H9 (cell line): Measurements from ENCODE around the gene RAB1B. TPM values are rescaled to one million over a fixed set of nuclear protein-coding genes. Genes with fewer than 3 reads are reported as not detected.

Experiments
- DNase-seq: peaks from one replicate; pipeline ENCODE4 v3.0.0-alpha.2; 2017
- H2AFZ ChIP-seq: one replicate; pipeline ENCODE4 v1.6.1; 2013; ENCODE audit warnings: mild to moderate bottlenecking, low read length, control low read depth, moderate library complexity
- H2AK5ac ChIP-seq: 2 replicates; pipeline ENCODE4 v1.6.1; 2013; ENCODE audit warnings: low read length, control low read depth, mixed read lengths; ENCODE audit not compliant: insufficient read length
- H2BK120ac ChIP-seq: one replicate; pipeline ENCODE4 v1.6.1; 2013; ENCODE audit warnings: low read depth, mild to moderate bottlenecking, low read length, control low read depth, inconsistent platforms; ENCODE audit not compliant: poor library complexity, severe bottlenecking
- H2BK12ac ChIP-seq: 2 replicates; pipeline ENCODE4 v1.6.1; 2013; ENCODE audit warnings: low read length, control low read depth, mixed read lengths, low read depth; ENCODE audit not compliant: insufficient read length
- H2BK15ac ChIP-seq: 2 replicates; pipeline ENCODE4 v1.6.1; 2013; ENCODE audit warnings: low read depth, low read length, control low read depth
- H2BK20ac ChIP-seq: one replicate; pipeline ENCODE4 v1.6.1; 2013; ENCODE audit warnings: low read depth, mild to moderate bottlenecking, low read length, control low read depth, inconsistent platforms; ENCODE audit not compliant: poor library complexity, severe bottlenecking
- H2BK5ac ChIP-seq: 2 replicates; pipeline ENCODE4 v1.6.1; 2013; ENCODE audit warnings: low read length, control low read depth, mixed read lengths; ENCODE audit not compliant: insufficient read length
- H3K14ac ChIP-seq: 2 replicates; pipeline ENCODE4 v1.6.1; 2013; ENCODE audit warnings: low read length, control low read depth; ENCODE audit not compliant: insufficient read depth
- H3K18ac ChIP-seq: 2 replicates; pipeline ENCODE4 v1.6.1; 2013; ENCODE audit warnings: low read depth, mild to moderate bottlenecking, mixed read lengths, low read length, control low read depth; ENCODE audit not compliant: insufficient read length
- H3K23ac ChIP-seq: 2 replicates; pipeline ENCODE4 v1.6.1; 2013; ENCODE audit warnings: low read length, control low read depth, mixed read lengths, low read depth; ENCODE audit not compliant: insufficient read length
- H3K23me2 ChIP-seq: 2 replicates; pipeline ENCODE4 v1.6.1; 2013; ENCODE audit warnings: low read depth, mild to moderate bottlenecking, mixed read lengths, low read length, control low read depth; ENCODE audit not compliant: insufficient read length, poor library complexity, severe bottlenecking
- H3K27ac ChIP-seq: 2 replicates; pipeline ENCODE4 v1.5.1; 2013; ENCODE audit warnings: low read length, control low read depth, mixed read lengths, low read depth; ENCODE audit not compliant: insufficient read length
- H3K27me3 ChIP-seq: 2 replicates; pipeline ENCODE4 v1.6.1; 2013; ENCODE audit warnings: low read length, control low read depth, inconsistent platforms; ENCODE audit not compliant: insufficient read depth
- H3K4ac ChIP-seq: 2 replicates; pipeline ENCODE4 v1.6.1; 2013; ENCODE audit warnings: low read depth, mild to moderate bottlenecking, control low read depth, inconsistent platforms, low read length, moderate library complexity
- H3K4me1 ChIP-seq: 2 replicates; pipeline ENCODE4 v1.6.1; 2013; ENCODE audit warnings: low read length, control low read depth, inconsistent platforms; ENCODE audit not compliant: insufficient read depth
- H3K4me2 ChIP-seq: 2 replicates; pipeline ENCODE4 v1.6.1; 2013; ENCODE audit warnings: low read length, control low read depth, mixed read lengths; ENCODE audit not compliant: insufficient read length, insufficient read depth
- H3K56ac ChIP-seq: 2 replicates; pipeline ENCODE4 v1.6.1; 2013; ENCODE audit warnings: low read depth, mild to moderate bottlenecking, mixed read lengths, low read length, control low read depth; ENCODE audit not compliant: insufficient read length
- H3K79me1 ChIP-seq: 2 replicates; pipeline ENCODE4 v1.6.1; 2013; ENCODE audit warnings: low read depth, mild to moderate bottlenecking, moderate library complexity, low read length, control low read depth, inconsistent platforms; ENCODE audit not compliant: insufficient read depth, poor library complexity, severe bottlenecking
- H3K79me2 ChIP-seq: 2 replicates; pipeline ENCODE4 v1.6.1; 2013; ENCODE audit warnings: low read length, control low read depth, inconsistent platforms; ENCODE audit not compliant: insufficient read depth
- H3K9ac ChIP-seq: 2 replicates; pipeline ENCODE4 v1.6.1; 2013; ENCODE audit warnings: low read length, control low read depth, mixed read lengths; ENCODE audit not compliant: insufficient read length; ENCODE audit errors: extremely low read depth
- H3K9me3 ChIP-seq: one replicate; pipeline ENCODE4 v1.6.1; 2013; ENCODE audit warnings: low read depth, low read length, inconsistent platforms; ENCODE audit not compliant: control insufficient read depth
- H3T11ph ChIP-seq: one replicate; pipeline ENCODE4 v1.6.1; 2013; ENCODE audit warnings: mild to moderate bottlenecking, low read length, control low read depth, inconsistent platforms
- H4K20me1 ChIP-seq: one replicate; pipeline ENCODE4 v1.6.1; 2013; ENCODE audit not compliant: control insufficient read depth, insufficient read length, insufficient read depth
- H4K5ac ChIP-seq: 2 replicates; pipeline ENCODE4 v1.6.1; 2013; ENCODE audit warnings: low read depth, mild to moderate bottlenecking, mixed read lengths, low read length, control low read depth; ENCODE audit not compliant: insufficient read length
- H4K8ac ChIP-seq: replicated peaks from 2 replicates; pipeline ENCODE4 v1.6.1; 2013; ENCODE audit warnings: low read length, control low read depth, mixed read lengths, low read depth; ENCODE audit not compliant: insufficient read length
- H4K91ac ChIP-seq: 2 replicates; pipeline ENCODE4 v1.6.1; 2013; ENCODE audit warnings: low read depth, mild to moderate bottlenecking, moderate library complexity, mixed read lengths, low read length, control low read depth; ENCODE audit not compliant: insufficient read length
- H3K27ac Mint-ChIP-seq, 3 experiments: 2 replicates in 2 of 3; 3 replicates in 1 of 3; pipeline ENCODE4 v1.8.0; 2020 to 2021; ENCODE audit warnings: mixed read lengths in 3 of 3, mild to moderate bottlenecking in 1 of 3, moderate library complexity in 1 of 3
- H3K27me3 Mint-ChIP-seq: 2 replicates; pipeline ENCODE4 v1.8.0; 2021; ENCODE audit warnings: low read depth, mild to moderate bottlenecking, moderate library complexity, mixed read lengths
- H3K36me3 Mint-ChIP-seq, 3 experiments: 2 replicates in 2 of 3; 3 replicates in 1 of 3; pipeline ENCODE4 v1.8.0; 2020 to 2021; ENCODE audit warnings: low read depth in 3 of 3, mixed read lengths in 3 of 3; ENCODE audit not compliant: insufficient read depth in 1 of 3
- H3K4me1 Mint-ChIP-seq, 2 experiments: 2 replicates each; pipeline ENCODE4 v1.8.0; 2020; ENCODE audit warnings: mixed read lengths in 2 of 2
- H3K4me3 Mint-ChIP-seq, 2 experiments: 2 replicates in 1 of 2; 3 replicates in 1 of 2; pipeline ENCODE4 v1.8.0; 2020 to 2021; ENCODE audit warnings: mild to moderate bottlenecking in 2 of 2, mixed read lengths in 2 of 2, moderate library complexity in 1 of 2
- H3K9me3 Mint-ChIP-seq, 2 experiments: 2 replicates in 1 of 2; 3 replicates in 1 of 2; pipeline ENCODE4 v1.8.0; 2020; ENCODE audit warnings: mild to moderate bottlenecking in 2 of 2, mixed read lengths in 2 of 2, moderate library complexity in 1 of 2
- WGBS: extraction: QIAGEN DNeasy Blood & Tissue Kit; methylation state at CpG from one replicate; pipeline ENCODE4 v1.1.7; 2013; ENCODE audit warnings: missing lambda C conversion rate, low lambda C conversion rate, mixed read lengths; ENCODE audit not compliant: insufficient read length; ENCODE audit errors: extremely low coverage; 5-methylcytosine and 5-hydroxymethylcytosine counted together
- total RNA-seq: library from RNA; stranded (reverse); gene quantifications from 2 replicates; pipeline ENCODE4 v1.2.1, GENCODE V29; 2021
- TF ChIP-seq, protein P1 (sequence below): fragments of 200-600 bp; sonication (generic); conservative IDR thresholded peaks from 3 replicates; pipeline ENCODE4 v1.8.0; 2021; ENCODE audit warnings: antibody characterized with exemption, mild to moderate bottlenecking

RAB1B gene
- total RNA-seq, 1 experiment from 2014 or later, result 118 TPM

DNA sequence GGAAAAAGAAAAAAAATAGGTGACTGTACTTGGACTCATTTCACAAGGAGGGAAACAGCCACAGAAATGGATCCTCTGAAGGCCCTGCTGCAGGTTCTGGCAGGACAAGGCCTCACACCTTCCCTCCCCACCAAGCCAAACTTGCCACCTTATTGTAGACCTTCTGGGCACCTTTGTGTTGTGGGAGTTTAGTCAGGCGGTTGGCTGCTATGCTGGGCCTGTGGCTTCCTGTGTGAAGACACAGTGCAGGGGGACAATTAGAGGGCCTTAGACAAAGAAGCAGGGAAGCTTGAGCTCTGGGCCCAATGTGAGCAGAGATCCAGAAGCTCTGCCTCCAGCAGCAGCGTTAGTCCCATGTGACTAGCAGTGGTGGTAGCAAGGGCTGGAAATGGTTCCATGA is 4.2 kb downstream of the RAB1B start:
- no peak overlapping the region for H3K4me3 Mint-ChIP-seq

More for the DNA sequence above, 4.2 kb downstream of the RAB1B start:
- Histone ChIP-seq H3K4ac (no peak overlapping the region), H2BK120ac (no peak overlapping the region), H3K23me2 (peaks cover 10% of the 10 kb centered on the region), H3K18ac (no peak overlapping the region), H3K27ac (no peak overlapping the region), H3K79me1 (no peaks in the 10 kb centered on the region), H3K79me2 (peaks cover 5% of the 10 kb centered on the region; the same call in 1 of the 2 replicates), H3K23ac (no peak overlapping the region), H2AK5ac (no peak overlapping the region), H4K8ac (no peak overlapping the region), H3K27me3 (no peaks in the 10 kb centered on the region), H3K9me3 (no peaks in the 10 kb centered on the region), H2BK20ac (no peak overlapping the region), H4K20me1 (no peaks in the 10 kb centered on the region), H2BK15ac (no peak overlapping the region), H4K5ac (no peak overlapping the region), H3K14ac (no peak overlapping the region), H2BK5ac (no peak overlapping the region), H4K91ac (no peak overlapping the region), H3K4me2 (no peak overlapping the region), H2AFZ (no peak overlapping the region), H3K4me1 (no peaks in the 10 kb centered on the region), H3T11ph (no peak overlapping the region), H3K9ac (no peak overlapping the region), H3K56ac (no peak overlapping the region), H2BK12ac (no peak overlapping the region)
- Mint-ChIP-seq H3K27me3 (no peaks in the 10 kb centered on the region; the same call in none of the 2 replicates), H3K36me3 (peaks cover 7 to 42% (median 38%) of the 10 kb centered on the region in 3 experiments; a peak in 6 of 7 replicates), H3K4me1 (peaks cover 11 to 14% of the 10 kb centered on the region in 2 experiments), H3K27ac (no peak overlapping the region), H3K9me3 (no peaks in the 10 kb centered on the region)
- no CpG with 5 or more reads among the region's 2 CpGs for WGBS
- TF ChIP-seq, protein P1, sequence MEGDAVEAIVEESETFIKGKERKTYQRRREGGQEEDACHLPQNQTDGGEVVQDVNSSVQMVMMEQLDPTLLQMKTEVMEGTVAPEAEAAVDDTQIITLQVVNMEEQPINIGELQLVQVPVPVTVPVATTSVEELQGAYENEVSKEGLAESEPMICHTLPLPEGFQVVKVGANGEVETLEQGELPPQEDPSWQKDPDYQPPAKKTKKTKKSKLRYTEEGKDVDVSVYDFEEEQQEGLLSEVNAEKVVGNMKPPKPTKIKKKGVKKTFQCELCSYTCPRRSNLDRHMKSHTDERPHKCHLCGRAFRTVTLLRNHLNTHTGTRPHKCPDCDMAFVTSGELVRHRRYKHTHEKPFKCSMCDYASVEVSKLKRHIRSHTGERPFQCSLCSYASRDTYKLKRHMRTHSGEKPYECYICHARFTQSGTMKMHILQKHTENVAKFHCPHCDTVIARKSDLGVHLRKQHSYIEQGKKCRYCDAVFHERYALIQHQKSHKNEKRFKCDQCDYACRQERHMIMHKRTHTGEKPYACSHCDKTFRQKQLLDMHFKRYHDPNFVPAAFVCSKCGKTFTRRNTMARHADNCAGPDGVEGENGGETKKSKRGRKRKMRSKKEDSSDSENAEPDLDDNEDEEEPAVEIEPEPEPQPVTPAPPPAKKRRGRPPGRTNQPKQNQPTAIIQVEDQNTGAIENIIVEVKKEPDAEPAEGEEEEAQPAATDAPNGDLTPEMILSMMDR, result no peak
- no peak for DNase-seq
